Ascending aorta (tissue), 2 donors: ENCODE data around the gene SNRPD2. TPM values are rescaled to one million over a fixed set of nuclear protein-coding genes. Genes with fewer than 3 reads are reported as not detected.

ENCODE experiments used
- DNase-seq, 2 donors: peaks; one replicate each; pipeline ENCODE4 v3.0.0-alpha.2; 2019; ENCODE audit warnings: low spot score in 2 of 2
- H3K27ac ChIP-seq, 2 donors: fragments of 200-600 bp; sonication (generic); one replicate each; pipeline ENCODE4 v1.5.1; 2016 to 2017; ENCODE audit warnings: mild to moderate bottlenecking in 1 of 2
- H3K27me3 ChIP-seq: fragments of 200-600 bp; sonication (generic); one replicate; pipeline ENCODE4 v1.5.1; 2017
- H3K36me3 ChIP-seq, 2 donors: fragments of 200-600 bp; sonication (generic); one replicate each; pipeline ENCODE4 v1.5.1; 2016
- H3K4me1 ChIP-seq, 2 donors: fragments of 200-600 bp; sonication (generic); one replicate each; pipeline ENCODE4 v1.5.1; 2016 to 2017; ENCODE audit warnings: mild to moderate bottlenecking in 1 of 2
- H3K4me3 ChIP-seq, 2 donors: fragments of 200-600 bp; sonication (generic); one replicate each; pipeline ENCODE4 v1.5.1; 2016 to 2017; ENCODE audit warnings: mild to moderate bottlenecking in 1 of 2
- H3K9me3 ChIP-seq, 2 donors: fragments of 200-600 bp; sonication (generic); one replicate each; pipeline ENCODE4 v1.5.1; 2016
- intact Hi-C: fragments of 100-400 bp; cut with DNase I; formaldehyde crosslinking; loops from one replicate; pipeline ENCODE4 v1.15.1; 2023
- total RNA-seq: library from RNA; depleted of rRNA; stranded (reverse); fragments of >200 nt; gene quantifications from one replicate; pipeline ENCODE4 v1.1.0, GENCODE V29; 2016
- TF ChIP-seq, protein P1 (sequence below), 3 experiments: fragments of 200-600 bp in 2 of 3; fragments of 450-650 bp in 1 of 3; sonication (generic) in 2 of 3; IDR thresholded peaks; one replicate each; pipeline ENCODE4 v1.5.1; 2016 to 2019; ENCODE audit warnings: antibody characterized with exemption in 3 of 3, mild to moderate bottlenecking in 1 of 3, moderate library complexity in 1 of 3

The SNRPD2 gene
- total RNA-seq, 1 donor from 2014 or later, result 71.1 TPM

DNA sequence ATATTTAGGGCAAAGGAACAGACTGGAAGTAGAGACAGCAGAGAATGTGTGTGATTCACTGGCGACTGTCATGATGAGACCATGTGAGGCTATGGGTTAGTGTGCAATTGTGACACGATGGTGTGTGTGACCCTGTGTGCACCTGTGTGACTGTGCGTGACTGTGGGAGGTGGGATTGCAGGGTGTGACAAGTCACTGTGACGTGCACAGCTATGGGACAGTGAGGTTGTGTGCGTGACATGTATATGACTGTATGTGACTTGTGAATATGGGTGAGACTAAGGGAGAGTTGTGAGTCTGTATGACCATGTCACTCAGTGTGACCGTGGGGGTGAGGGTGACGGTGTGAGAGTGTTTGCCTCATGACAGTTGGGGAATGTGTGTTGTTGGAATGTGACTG is 27.2 kb downstream of the SNRPD2 start:
- H3K4me3 ChIP-seq, result no peak overlapping the region
- peaks cover 8 to 9% of the 10 kb centered on the region in 2 donors for H3K4me1 ChIP-seq
- no peaks in the 10 kb centered on the region for H3K36me3 ChIP-seq
- intact Hi-C loops, result no loop called here
- no peak for DNase-seq
- TF ChIP-seq, protein P1, sequence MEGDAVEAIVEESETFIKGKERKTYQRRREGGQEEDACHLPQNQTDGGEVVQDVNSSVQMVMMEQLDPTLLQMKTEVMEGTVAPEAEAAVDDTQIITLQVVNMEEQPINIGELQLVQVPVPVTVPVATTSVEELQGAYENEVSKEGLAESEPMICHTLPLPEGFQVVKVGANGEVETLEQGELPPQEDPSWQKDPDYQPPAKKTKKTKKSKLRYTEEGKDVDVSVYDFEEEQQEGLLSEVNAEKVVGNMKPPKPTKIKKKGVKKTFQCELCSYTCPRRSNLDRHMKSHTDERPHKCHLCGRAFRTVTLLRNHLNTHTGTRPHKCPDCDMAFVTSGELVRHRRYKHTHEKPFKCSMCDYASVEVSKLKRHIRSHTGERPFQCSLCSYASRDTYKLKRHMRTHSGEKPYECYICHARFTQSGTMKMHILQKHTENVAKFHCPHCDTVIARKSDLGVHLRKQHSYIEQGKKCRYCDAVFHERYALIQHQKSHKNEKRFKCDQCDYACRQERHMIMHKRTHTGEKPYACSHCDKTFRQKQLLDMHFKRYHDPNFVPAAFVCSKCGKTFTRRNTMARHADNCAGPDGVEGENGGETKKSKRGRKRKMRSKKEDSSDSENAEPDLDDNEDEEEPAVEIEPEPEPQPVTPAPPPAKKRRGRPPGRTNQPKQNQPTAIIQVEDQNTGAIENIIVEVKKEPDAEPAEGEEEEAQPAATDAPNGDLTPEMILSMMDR (IDR thresholded peaks at IDR 0.05), result no peak
- H3K27ac ChIP-seq, result no peak overlapping the region
- no peaks in the 10 kb centered on the region for H3K9me3 ChIP-seq
- peaks cover 13% of the 10 kb centered on the region for H3K27me3 ChIP-seq

- peaks cover 4% of the 10 kb centered on the region in 2 donors for H3K4me1 ChIP-seq
- no peaks in the 10 kb centered on the region for H3K36me3 ChIP-seq
- intact Hi-C loops, result no loop called here
- no peaks in the 10 kb centered on the region for H3K9me3 ChIP-seq
- peaks cover 6% of the 10 kb centered on the region for H3K27me3 ChIP-seq
- H3K27ac ChIP-seq, result no peak overlapping the region
- TF ChIP-seq, protein P1 (IDR thresholded peaks at IDR 0.05), result no peak
- no peak for DNase-seq
- H3K4me3 ChIP-seq, result no peak overlapping the region
These were observed 28.0 kb downstream of the SNRPD2 start for GRCh38 chr19:45663800-45664199.

DNA sequence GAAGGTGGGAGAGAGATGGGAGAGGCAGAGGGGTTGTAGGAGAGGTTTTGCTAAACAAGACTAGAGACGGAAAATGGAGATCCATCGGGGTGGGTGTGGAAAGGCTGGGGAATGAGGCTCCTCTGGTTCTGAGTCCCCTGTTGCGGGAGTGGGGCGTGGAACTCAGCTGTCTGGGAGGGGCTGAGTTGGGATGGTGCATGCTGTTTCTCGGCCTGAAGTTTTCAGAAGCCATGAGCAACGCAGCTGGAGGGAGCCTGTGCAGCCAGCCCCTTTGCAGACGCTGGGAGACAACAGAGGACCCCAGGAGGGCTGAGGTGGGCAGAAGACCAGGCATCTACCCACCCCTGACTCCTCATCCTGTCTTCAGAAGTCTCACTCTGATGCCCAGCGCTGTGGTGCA is 31.1 kb downstream of the SNRPD2 start:
- H3K27me3 ChIP-seq, result no peaks in the 10 kb centered on the region
- H3K9me3 ChIP-seq, result no peaks in the 10 kb centered on the region
- intact Hi-C loops, result no loop called here
- TF ChIP-seq, protein P1 (IDR thresholded peaks at IDR 0.05), result no peak
- no peak overlapping the region for H3K4me3 ChIP-seq
- H3K27ac ChIP-seq, result no peak overlapping the region
- no peak for DNase-seq
- no peaks in the 10 kb centered on the region for H3K36me3 ChIP-seq
- no peaks in the 10 kb centered on the region for H3K4me1 ChIP-seq

DNA sequence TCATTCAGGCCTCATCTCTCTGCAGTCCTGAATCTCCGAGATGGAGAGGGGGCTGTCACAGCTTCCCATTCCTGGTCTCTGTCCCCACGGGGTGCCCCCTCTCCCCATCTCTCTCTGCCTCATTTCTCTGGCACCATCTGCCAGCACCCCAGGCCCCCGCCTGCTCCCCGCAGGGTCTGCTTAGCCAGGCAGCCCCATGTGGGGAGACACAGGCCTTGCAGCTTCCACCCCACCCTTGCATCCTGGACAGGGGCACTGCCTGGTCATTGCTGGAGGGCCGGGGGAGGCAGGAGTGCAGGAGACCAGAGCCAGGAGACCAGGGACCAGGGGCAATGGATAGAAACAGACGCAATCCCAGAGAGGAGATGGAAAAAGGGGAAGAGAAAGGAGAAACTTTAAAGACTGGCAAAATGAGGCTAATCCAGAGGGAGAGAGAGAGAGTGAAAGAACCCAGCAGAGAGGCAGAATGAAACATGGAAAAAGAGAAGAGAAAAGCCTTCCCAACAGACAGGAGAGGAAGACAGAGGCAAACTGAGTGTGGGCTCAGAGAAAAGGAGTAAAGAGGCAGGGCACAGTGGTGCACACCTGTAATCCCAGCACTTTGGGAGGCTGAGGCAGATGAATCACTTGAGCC is 32.5 kb downstream of the SNRPD2 start:
- Histone ChIP-seq H3K9me3 (no peaks in the 10 kb centered on the region), H3K27ac (no peak overlapping the region), H3K27me3 (no peaks in the 10 kb centered on the region), H3K4me3 (no peak overlapping the region), H3K4me1 (no peaks in the 10 kb centered on the region), H3K36me3 (no peaks in the 10 kb centered on the region)
- DNase-seq, result no peak
- intact Hi-C loops, result no loop called here
- TF ChIP-seq, protein P1 (IDR thresholded peaks at IDR 0.05), result no peak

DNA sequence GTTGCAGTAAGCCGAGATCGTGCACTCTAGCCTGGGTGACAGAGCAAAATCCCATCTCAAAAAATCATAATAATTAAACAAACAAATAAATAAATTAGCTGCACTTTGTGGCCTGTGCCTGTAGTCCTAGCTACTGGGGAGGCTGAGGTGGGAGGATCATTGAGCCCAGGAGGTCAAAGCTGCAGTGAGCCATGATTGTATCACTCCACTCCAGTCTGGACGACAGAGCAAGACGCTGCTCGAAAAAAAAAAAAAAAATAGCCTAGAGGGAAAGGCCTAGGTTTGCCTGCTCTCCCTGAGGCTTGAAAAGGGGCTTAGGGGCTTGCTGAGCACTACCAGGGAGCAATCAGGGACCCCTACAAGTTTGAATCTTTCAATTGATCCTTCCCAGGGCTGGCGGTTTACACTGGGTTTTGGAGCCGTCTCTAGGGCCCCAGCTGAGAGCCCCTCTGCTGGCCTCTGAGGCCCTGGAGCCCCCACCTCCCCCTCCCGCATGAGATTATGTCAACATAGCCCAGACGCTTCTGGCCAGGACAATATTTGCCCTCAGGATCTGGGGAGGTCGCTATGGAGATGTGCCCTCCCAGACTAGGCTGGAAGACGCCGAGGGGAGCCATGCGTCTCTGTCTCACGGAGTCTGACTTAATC is 34.1 kb downstream of the SNRPD2 start:
- Histone ChIP-seq H3K27me3 (no peaks in the 10 kb centered on the region), H3K4me1 (no peaks in the 10 kb centered on the region), H3K27ac (no peak overlapping the region), H3K36me3 (no peaks in the 10 kb centered on the region), H3K9me3 (no peaks in the 10 kb centered on the region), H3K4me3 (no peak overlapping the region)
- intact Hi-C loops, result no loop called here
- DNase-seq, result no peak
- TF ChIP-seq, protein P1 (IDR thresholded peaks at IDR 0.05), result no peak
